GM19193 (cell line): ENCODE results near the gene LPAR2.

Experiments used
- POLR2A ChIP-seq: IDR thresholded peaks from 4 replicates; pipeline ENCODE4 v1.6.1; 2011; ENCODE audit not compliant: insufficient read depth, insufficient read length; ENCODE audit errors: extremely low read depth

The LPAR2 gene

DNA sequence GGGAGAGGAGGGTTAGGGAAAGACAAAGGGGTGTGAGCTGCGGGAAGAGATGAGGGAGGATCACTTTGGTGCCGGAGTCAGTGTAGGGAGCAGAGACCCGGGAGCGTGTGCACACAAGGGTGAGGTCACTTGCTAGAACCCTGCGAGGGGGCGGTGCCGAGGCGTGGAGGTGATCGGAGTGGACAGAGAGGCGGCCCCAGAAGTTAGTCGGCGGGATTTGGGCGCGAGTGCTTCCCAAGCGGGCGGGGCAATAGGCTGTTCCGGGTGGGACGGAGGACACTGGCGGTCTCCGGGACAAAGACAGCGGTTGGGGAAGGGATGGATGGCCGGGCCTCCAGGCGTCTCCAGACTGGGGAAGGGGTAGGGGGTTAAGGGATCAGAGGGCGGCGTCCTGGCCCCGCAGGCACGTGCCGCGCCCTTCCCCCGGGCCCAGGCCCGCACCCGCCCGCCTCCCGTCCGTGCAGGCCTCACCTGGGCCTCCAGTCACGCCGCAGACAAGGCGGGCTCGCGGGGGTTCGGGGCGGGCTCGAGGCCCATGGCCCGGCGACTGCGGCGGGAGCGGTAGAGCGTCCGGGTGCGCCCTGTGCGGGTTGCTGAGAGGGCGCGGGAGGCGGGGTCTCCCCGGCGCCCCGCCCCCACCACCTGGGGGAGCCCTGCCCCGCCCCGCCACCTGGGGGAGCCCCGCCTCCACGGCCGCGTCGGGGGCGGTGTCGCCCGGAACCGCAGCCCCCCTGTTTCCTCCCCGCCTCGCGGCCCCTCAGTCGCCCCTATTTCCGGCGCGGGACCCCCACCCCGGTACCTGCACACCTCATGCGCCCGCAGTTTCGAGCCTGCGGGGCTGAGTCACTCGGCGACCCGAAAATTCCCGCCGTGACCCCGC, at the start of gene LPAR2:
LPAR2 (minus strand) TSS at position 600 of the 880 bp plus-strand sequence. CDS start 945 bp downstream, outside the sequence.
- peak; percentile 30 for TF ChIP-seq POLR2A

GRCh38 chr19:19677579-19677978, 49.6 kb upstream of the LPAR2 start:
- no peak for TF ChIP-seq POLR2A

GRCh38 chr19:19674315-19674714, 46.3 kb upstream of the LPAR2 start:
- no peak for TF ChIP-seq POLR2A

GRCh38 chr19:19672816-19673215, 44.8 kb upstream of the LPAR2 start:
- TF ChIP-seq POLR2A, result no peak

- TF ChIP-seq POLR2A, result no peak
These were observed 42.1 kb upstream of the LPAR2 start for GRCh38 chr19:19670070-19670551.

DNA sequence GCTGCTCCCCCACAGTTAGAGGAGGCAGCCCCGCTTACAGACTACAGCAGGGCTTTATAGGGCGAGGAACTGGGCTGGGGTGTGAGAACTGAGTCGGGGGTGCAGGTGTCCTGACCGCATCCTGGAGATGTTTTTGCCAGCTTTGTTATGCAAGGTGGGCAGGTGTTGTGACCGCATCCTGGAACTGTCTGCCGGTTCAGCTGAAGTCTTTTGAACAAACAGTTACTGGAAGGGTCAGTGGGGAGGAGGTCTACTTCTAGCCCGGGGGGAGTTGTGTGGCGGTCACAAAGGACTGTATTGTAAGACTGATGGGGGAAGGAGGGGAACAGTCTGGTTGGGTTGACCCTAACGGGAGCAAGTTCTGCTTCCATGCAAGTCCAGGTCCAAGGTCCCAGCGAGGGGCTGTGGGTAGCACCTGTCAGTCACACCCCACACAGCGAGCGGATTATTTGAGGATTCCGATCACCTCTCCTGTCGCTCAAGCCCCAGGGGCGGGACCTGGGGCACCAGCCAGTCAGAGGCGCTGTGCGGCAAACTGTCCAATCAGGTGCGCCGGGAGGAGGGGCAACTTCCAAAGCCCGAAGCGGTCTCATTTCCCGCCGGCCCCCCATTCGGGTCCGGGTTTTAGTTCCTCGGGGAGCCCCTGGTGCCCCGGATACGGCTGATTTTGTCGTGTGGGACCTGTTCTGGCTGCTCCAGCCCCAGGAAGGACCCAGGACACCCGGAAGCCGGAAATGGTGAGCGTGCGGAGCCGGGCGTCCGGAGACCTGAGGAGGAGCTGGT, 40.4 kb upstream of the LPAR2 start, which contains the start of gene ZNF101:
ZNF101 (plus strand) TSS at position 610 of the 783 bp plus-strand sequence; CDS start at position 735, 125 bp downstream.
- TF ChIP-seq POLR2A, result peak; percentile 89

DNA sequence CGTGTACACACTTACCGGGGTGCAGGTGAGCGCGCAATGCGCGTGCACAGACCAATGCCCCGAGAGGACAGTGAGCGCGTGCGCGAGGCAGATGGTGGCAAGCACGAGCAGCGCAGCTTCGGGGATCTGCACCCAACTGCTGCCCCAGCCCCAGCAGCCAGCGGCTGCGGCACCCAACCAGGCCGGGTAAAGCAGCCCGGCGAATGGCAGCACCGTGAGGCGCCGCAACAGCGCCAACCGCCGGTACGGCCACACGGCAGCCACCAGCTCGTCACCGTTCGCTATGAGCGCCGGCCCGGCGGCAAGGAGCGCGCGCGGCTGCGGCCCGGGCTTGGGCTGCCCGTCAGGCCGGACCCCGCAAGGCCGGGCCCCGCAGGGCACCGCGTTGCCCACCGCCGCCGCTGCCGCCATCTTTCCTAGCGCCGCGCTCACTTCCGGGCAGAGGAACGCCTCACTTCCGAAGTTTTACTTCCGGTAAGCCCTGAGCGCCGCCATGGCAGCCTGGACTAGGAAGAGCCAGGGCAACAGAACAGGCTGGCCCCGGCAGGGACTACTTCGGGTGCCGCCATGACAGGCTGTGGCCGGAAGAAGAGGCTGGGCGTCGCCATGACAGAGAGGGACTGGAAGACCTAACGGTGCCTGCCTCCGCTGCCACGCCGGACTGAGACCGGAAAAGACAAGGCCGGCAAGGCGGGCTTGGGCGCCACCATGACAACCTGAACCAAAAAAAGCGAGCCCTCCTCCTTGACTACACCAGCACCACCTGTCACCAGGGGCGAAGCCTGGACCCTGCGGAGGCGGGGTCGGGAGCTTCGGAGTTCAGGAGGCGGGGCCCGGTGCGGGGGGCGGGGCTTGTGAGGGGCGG, 35.5 kb upstream of the LPAR2 start, which contains the start of gene ATP13A1:
ATP13A1 (minus strand) TSS at position 421 of the 865 bp plus-strand sequence; CDS start at position 411, 10 bp downstream.
- peak; percentile 86 for TF ChIP-seq POLR2A

DNA sequence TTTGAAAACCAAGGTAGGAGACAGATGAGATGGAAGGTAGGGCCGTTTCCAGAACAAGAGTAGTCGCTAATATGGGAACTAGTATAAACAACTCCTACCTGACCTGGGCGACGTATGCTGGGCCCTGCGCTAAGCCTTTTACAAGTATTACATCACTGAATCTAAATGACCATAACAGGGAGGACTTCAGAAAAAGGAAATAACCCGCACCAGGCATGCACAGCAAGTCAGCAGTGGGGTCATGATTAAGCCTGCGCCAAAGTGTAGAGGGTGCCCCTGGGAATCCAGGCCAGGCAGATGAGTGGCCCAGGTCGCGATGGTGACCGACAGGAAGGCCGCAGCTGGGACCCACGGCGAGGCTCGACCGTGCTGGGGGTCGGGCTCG, 34.8 kb upstream of the LPAR2 start:
- TF ChIP-seq POLR2A, result no peak

GRCh38 chr19:19662344-19662743, 34.3 kb upstream of the LPAR2 start:
- no peak for TF ChIP-seq POLR2A

DNA sequence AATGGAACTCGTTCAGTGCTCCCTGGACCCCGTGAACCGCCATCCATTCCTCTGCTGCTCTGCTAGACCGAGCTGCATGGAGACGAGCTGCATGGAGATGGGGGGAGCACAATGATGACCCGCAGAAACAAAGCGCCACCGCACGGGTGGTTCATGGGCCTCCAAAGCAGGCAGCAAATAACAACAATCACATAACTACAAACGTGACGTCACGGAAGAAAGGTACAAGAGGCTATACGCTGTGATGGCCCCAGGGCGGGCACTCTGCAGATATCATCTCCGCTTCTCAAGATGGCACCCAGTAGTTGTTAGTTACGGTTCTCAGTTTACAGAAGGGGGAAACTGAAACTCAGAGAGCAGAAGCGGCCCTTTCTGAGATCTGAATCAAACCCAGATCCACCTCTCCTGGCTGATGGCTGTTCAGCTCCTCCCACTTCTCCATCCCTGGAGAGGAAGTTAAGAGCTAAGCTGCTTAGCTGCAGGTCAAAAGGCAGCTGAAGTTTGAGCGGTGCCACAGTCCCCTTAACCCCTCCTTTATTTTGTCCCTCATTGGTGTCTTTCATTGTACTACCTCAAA, 33.7 kb upstream of the LPAR2 start:
- TF ChIP-seq POLR2A, result peak; percentile 52

DNA sequence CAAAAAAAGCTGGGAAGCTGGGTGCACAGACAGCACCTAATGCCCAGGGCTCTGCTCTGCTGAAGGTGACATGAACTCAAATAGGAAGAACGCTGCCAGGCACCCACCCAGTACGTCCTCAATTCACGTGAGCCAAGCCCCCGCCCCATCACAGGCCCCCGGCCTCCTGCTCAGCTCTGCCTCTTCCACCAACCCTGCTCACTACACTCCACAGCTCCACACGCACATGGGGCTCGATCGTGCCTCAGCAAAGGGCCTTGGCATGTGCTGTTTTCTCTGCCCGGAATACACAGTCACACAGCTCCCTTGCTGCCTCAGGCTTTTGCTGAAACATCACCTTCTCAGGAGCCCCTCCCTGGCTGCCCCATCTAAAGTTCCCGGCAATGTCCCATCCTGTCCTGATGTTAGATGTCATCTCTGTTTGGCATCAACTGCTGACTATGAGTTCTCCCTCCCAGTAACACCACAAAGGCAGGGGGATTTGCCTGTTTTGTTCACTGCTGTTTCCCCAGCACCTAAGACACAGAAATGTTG, 33.2 kb upstream of the LPAR2 start:
- TF ChIP-seq POLR2A, result no peak

GRCh38 chr19:19659646-19660245, 31.7 kb upstream of the LPAR2 start:
- TF ChIP-seq POLR2A, result no peak

DNA sequence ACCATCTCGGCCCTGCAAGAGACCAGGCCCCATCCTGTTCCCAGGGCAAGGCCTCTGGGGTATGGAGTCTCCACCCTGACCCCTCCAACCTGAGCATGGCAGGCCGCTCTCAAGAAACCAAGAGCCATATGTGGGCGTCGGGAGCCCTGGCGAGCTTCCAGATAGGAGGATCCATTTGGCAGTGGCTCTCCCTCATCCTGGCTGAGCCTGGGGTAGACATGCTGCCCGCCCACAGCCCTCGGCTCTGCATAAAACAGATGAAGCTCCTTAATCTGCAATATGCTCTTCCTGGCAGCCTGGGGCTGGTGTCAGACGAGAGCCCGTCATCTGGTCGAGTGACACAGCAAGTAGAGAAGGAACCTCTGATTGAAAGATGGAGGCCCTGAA, 29.4 kb upstream of the LPAR2 start:
- no peak for TF ChIP-seq POLR2A
